ENCODE measurements around the gene ST3GAL2.
"Not testable (repeated sequence)": the region's sequence is repeated elsewhere in the genome, so short reads cannot be mapped to it uniquely, and the experiment has no call there.

The ST3GAL2 gene

DNA sequence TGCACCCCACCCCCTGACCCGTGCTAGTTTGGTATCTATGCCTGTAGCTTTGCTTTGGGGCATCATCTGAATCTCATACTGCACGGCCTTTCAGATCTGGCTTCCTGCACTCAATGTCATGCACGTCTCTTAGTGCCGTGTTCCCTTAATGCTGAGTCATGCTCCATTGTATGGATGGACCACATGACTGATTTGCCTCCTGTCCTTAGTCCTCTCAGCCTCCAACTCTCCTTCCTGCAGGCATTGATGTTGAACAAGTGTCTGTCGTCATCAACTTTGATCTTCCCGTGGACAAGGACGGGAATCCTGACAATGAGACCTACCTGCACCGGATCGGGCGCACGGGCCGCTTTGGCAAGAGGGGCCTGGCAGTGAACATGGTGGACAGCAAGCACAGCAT is 106.2 kb downstream of the ST3GAL2 start:
- not testable (repeated sequence) for DNase-seq (ENCODE audit: low spot score)

DNA sequence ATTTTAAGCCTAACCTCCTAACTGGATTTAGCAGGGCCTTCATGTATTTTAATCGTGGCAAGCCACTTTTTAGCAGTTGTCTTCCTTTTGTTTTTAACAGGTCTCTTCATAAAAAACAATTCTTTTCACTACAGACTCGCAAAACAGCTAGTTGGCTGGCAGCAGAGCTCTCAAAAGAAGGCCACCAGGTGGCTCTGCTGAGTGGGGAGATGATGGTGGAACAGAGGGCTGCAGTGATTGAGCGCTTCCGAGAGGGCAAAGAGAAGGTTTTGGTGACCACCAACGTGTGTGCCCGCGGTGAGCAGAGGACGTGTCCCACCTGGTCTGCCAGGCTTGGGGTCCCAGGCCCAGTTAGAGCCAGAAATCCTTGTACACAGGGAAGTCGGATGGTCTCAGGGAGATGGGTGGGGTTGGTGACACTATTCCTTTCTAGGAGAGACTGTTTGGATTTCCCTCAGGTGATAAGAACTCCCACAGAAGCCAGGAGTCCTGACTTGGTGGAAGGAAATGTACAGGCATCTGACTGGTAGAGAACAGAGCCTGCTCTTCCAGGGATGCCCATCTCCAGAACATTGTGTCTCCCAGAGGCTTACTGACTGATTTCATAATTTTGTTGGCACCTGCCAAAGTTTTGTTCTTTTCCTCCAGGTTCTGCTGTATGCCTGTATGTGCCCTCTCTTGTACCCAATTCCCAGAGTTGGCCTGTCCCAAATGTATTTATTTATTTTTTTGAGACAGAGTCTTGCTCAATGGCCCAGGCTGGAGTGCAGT is 107.1 kb downstream of the ST3GAL2 start:
- peak; percentile 29 for DNase-seq (ENCODE audit: low spot score)

DNA sequence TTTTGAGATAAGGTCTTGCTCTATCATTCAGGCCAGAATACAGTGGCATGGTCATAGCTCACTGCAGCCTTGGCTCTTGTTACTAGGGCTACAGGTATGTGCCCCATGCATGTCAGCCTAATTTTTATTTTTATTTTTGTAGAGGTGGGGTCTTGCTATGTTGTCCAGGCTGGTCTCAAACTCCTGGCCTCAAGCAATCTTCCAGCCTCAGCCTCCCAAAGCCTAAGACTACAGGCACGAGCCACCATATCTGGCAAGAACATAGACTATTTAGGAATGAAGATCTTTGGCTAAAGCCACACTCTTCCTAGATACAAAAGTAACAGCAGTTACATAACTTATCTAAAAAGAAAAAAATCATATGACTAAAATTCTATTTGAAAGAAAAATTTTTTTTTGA is 107.8 kb downstream of the ST3GAL2 start:
- DNase-seq (ENCODE audit: low spot score): no peak

All from hematopoietic multipotent progenitor cell treated with erythropoietin and hydrocortisone succinate and interleukin-3 and kit ligand, for 17 days (in vitro differentiated cells).